Measurements from ENCODE around the gene POLR3H.
"Not testable (repeated sequence)": the region's sequence is repeated elsewhere in the genome, so short reads cannot be mapped to it uniquely, and the experiment has no call there.

Gene POLR3H

DNA sequence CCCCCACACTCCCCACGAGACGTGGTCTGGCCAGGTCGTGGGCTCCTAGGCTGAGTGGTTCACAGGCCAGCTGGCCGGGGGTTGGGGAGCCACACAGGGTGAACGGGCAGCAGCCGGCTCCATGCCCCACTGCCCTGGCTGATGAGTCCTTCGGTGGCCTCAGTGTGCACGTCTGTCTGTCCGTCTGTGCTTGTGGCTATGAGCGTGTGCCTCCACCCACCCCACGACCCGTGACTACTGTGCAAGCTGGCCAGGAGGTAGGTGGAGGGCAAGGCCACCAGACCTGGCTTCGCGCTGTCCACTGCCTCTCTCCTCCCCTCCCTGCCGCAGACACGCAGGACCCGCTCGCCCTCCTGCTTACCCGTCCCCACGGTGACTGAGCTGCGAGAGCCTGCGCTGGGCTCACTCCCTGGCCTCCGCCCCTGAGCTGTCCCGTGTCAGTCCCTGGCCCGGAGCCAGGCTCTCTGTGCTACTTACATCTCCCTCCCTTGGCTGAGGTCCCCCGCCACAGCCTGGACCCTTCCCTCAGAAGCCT, 30.6 kb upstream of the POLR3H start:
- no peak for DNase-seq (ENCODE audit: low spot score in 2 of 2)
- no peaks in the 10 kb centered on the region for H3K4me1 ChIP-seq
- H3K9me3 ChIP-seq = no peaks in the 10 kb centered on the region
- H3K4me3 ChIP-seq = no peak overlapping the region
- in situ Hi-C loops (cut with MboI; ENCODE audit: low sequenced_read_pairs) = no loop called here
- peaks cover 11% of the 10 kb centered on the region for H3K36me3 ChIP-seq (replicated peaks)
- no peaks in the 10 kb centered on the region for H3K27me3 ChIP-seq (ENCODE audit: low read depth)

DNA sequence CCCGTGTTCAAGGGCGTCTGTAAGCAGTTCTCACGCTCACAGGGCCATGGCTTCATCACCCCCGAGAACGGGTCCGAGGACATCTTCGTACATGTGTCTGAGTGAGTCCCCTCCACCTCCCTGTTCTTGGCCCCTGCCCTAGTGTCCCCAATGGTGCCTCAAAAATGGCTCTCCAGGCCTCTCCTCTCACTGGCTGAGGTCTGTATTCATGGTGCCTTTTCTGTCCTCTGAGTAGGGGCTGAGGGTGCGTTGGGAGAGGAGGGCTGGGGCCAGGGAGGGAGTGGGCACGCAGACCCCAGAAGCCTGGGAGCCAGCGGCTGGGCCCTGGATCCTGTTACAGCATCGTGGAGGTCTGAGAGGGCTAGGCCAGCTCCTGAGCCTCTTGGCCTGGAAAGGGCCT, 29.4 kb upstream of the POLR3H start:
- in situ Hi-C loops (cut with MboI; ENCODE audit: low sequenced_read_pairs) = no loop called here
- no peak for DNase-seq (ENCODE audit: low spot score in 2 of 2)
- Histone ChIP-seq H3K4me1 (no peaks in the 10 kb centered on the region), H3K27me3 (ENCODE audit: low read depth) (no peaks in the 10 kb centered on the region), H3K9me3 (no peaks in the 10 kb centered on the region), H3K4me3 (no peak overlapping the region), H3K36me3 (replicated peaks) (peaks cover 10% of the 10 kb centered on the region; the same call in 1 of the 2 replicates)

DNA sequence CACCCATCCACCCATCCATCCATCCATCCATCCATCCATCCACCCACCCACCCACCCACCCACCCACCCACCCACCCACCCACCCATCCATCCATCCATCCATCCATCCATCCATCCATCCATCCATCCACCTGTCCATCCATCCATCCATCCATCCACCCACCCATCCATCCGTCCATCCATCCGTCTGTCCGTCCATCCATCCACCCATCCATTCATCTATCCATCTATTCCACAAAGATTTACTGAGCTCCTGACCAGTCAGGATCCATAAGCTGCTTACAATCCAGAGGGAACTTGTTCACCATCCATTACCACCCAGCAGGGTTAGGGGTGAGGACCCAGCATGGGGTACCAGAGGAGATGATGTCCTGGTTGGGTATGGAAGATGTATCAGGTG, 28.0 kb upstream of the POLR3H start:
- DNase-seq (ENCODE audit: low spot score in 2 of 2); H3K4me1 ChIP-seq; H3K9me3 ChIP-seq; H3K4me3 ChIP-seq; in situ Hi-C loops (cut with MboI; ENCODE audit: low sequenced_read_pairs); H3K36me3 ChIP-seq (replicated peaks); H3K27me3 ChIP-seq (ENCODE audit: low read depth): not testable (repeated sequence)

DNA sequence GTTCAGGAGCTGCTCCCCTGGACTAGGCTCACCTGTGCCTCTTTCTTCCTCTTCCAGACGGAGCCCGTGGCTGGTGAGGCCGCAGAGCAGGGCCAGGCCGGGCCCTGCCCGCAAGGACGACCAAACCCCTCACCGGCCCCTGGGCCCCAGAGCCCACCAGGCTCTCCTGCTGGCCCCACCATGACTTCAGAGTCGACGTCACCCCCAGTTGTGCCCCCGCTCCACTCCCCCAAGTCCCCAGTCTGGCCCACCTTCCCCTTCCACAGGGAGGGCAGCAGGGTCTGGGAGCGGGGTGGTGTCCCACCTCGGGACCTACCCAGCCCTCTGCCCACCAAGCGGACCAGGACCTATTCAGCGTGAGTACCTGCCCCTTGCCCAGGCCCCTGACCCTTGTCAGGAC, 27.5 kb upstream of the POLR3H start:
- H3K36me3 ChIP-seq (replicated peaks) = 0 out of 2 replicates have a peak, but pooled peaks cover 2% of the 10 kb centered on the region
- H3K4me1 ChIP-seq = no peaks in the 10 kb centered on the region
- H3K27me3 ChIP-seq (ENCODE audit: low read depth) = no peaks in the 10 kb centered on the region
- in situ Hi-C loops (cut with MboI; ENCODE audit: low sequenced_read_pairs) = no loop called here
- no peak for DNase-seq (ENCODE audit: low spot score in 2 of 2)
- H3K9me3 ChIP-seq = no peaks in the 10 kb centered on the region
- H3K4me3 ChIP-seq = no peak overlapping the region

DNA sequence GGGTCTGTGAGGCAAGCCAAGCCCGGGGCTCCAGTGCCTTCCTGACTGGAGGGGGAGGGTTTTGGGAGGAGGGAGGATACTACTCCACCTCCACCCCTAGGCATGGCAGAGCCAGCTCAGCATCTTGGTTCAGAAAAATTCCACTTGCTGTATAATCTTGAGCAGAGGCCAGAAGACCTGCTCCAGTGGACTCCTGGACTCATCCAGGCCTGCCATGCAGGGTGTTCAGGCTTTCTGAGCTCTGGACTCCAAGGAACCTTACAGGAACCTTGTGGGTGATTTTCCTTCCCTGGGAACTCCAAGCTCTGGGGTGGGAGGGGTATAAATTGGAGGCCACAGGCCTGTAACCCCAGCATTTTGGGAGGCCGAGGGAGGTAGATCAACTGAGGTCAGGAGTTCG, 26.0 kb upstream of the POLR3H start:
- in situ Hi-C loops (cut with MboI; ENCODE audit: low sequenced_read_pairs) = no loop called here
- no peaks in the 10 kb centered on the region for H3K36me3 ChIP-seq (replicated peaks)
- H3K4me3 ChIP-seq = no peak overlapping the region
- H3K27me3 ChIP-seq (ENCODE audit: low read depth) = no peaks in the 10 kb centered on the region
- no peaks in the 10 kb centered on the region for H3K4me1 ChIP-seq
- H3K9me3 ChIP-seq = no peaks in the 10 kb centered on the region
- no peak for DNase-seq (ENCODE audit: low spot score in 2 of 2)

DNA sequence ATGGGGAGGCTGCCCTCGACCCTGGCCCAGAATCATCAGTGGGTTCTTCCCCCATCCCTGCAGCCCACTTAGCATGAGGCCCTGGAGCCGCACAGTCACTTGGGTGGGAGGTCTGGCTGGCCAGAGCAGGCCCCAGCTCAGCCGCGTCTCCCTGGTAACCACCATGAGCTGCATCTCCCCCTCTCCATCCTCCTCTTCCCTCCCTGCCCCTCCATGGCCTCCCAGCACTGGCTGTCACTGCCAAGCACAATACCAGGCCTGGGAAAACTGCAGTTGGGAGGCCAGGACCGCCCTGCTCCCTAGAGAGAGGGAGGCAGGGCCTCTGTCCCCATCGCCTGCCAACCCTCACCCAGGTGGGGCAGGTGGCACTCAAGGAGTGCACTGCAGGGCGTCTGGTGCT, 24.5 kb upstream of the POLR3H start:
- Histone ChIP-seq H3K4me1 (no peaks in the 10 kb centered on the region), H3K9me3 (no peaks in the 10 kb centered on the region), H3K4me3 (no peak overlapping the region), H3K27me3 (ENCODE audit: low read depth) (no peaks in the 10 kb centered on the region), H3K36me3 (replicated peaks) (no peaks in the 10 kb centered on the region)
- in situ Hi-C loops (cut with MboI; ENCODE audit: low sequenced_read_pairs) = no loop called here
- no peak for DNase-seq (ENCODE audit: low spot score in 2 of 2)

DNA sequence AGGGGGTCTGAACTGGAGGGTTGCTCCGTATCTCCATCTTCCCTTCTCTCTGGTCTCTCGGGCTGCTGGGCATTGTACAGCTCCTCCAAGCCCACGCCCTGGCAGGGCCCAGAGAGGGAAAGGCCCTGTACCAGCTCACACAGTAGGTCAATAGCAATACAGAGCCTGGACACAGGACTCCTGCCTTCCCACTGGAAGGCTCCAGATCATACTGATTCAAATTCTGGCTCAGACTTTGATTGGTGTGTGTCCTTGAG, 23.2 kb upstream of the POLR3H start:
- no peak for DNase-seq (ENCODE audit: low spot score in 2 of 2)
- Histone ChIP-seq H3K27me3 (ENCODE audit: low read depth) (no peaks in the 10 kb centered on the region), H3K36me3 (replicated peaks) (no peaks in the 10 kb centered on the region), H3K4me1 (no peaks in the 10 kb centered on the region), H3K4me3 (no peak overlapping the region), H3K9me3 (no peaks in the 10 kb centered on the region)
- in situ Hi-C loops (cut with MboI; ENCODE audit: low sequenced_read_pairs) = no loop called here

DNA sequence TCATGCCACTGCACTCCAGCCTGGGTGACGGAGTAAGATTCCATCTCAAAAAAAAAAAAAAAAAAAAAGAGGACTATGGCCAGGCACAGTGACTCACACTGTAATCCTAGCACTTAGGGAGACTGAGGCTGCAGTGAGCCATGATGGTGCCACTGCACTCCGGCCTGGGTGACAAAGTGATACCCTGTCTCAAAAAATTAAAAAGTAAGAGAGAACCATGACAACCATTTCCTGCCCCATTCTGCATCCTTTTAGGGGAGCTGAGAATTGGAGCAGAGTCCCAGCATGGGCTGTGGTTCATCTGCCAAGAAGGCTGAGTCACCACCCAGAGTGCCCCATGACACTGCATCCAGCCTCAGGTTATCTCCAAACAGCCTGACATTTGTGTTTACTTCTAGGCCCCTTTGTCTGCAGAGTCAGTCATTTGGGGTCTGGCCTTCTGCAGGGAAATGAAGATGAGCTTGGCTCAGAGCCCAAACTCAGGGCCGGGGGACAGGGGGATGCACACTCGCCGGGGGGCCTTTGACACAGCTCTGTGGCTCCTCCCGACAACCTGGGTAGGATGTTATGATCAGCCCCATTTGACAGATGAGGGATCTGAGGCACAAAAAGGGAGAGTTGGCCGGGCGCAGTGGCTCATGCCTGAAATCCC, 21.3 kb upstream of the POLR3H start:
- in situ Hi-C loops (cut with MboI; ENCODE audit: low sequenced_read_pairs) = no loop called here
- no peaks in the 10 kb centered on the region for H3K4me1 ChIP-seq
- H3K27me3 ChIP-seq (ENCODE audit: low read depth) = 0 out of 2 replicates have a peak, but pooled peaks cover 3% of the 10 kb centered on the region
- DNase-seq (ENCODE audit: low spot score in 2 of 2) = no peak
- no peak overlapping the region for H3K4me3 ChIP-seq
- no peaks in the 10 kb centered on the region for H3K36me3 ChIP-seq (replicated peaks)
- no peaks in the 10 kb centered on the region for H3K9me3 ChIP-seq

DNA sequence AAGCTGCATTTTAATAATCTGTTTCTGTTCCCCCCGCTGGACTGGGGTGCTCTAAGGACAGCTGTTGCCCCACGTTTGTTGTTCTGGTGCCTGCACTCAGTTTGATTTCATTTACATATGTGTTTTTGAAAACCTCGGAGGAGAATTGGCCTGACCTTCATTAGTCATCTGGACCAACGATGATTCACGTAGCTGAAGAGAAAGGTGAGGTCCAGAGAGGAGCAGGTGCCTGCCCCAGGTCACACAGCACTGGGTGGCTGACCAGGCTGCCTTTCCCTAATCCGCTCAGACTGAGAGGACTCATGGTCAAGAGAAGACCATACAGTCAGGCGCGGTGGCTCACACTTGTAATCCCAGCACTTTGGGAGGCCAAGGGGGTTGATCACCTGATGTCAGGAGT, 20.3 kb upstream of the POLR3H start:
- in situ Hi-C loops (cut with MboI; ENCODE audit: low sequenced_read_pairs) = no loop called here
- no peak for DNase-seq (ENCODE audit: low spot score in 2 of 2)
- H3K36me3 ChIP-seq (replicated peaks) = no peaks in the 10 kb centered on the region
- H3K9me3 ChIP-seq = no peaks in the 10 kb centered on the region
- 0 out of 2 replicates have a peak, but pooled peaks cover 3% of the 10 kb centered on the region for H3K27me3 ChIP-seq (ENCODE audit: low read depth)
- no peaks in the 10 kb centered on the region for H3K4me1 ChIP-seq
- H3K4me3 ChIP-seq = no peak overlapping the region

DNA sequence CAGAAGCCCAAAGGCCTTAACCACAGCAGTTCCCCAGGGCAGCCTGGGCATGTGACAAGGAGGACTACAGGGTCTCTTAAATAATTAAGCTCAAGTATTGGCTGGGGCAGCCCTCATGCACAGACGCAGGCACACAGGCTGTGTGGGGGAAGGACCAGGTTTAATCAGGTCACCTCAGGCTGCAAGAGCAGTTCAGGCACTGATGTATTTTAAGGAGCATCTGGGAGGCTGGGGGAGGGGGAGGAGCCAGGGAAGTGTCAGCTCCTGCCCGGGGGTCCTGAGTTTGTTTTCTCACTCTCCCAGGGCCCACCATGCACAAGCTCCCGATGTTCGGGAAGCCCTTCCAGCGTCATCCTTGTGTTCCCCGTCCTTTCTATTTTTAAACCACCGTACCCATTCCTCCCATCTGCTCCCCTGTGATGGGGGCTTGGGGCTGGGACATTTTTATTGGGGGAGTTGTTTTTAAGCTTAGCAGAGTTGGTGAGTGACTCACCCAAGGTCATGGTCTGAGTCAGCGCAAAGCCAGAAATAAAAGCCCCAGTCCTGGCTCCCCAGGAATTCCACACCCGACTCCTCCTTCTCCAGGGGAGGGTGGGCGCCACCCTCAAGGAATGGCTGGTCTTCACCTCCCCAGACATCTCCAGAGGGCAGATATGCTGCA, 18.9 kb upstream of the POLR3H start:
- Histone ChIP-seq H3K9me3 (no peaks in the 10 kb centered on the region), H3K4me3 (no peak overlapping the region), H3K36me3 (replicated peaks) (no peaks in the 10 kb centered on the region), H3K27me3 (ENCODE audit: low read depth) (0 out of 2 replicates have a peak, but pooled peaks cover 3% of the 10 kb centered on the region), H3K4me1 (no peaks in the 10 kb centered on the region)
- in situ Hi-C loops (cut with MboI; ENCODE audit: low sequenced_read_pairs) = no loop called here
- DNase-seq (ENCODE audit: low spot score in 2 of 2) = no peak

DNA sequence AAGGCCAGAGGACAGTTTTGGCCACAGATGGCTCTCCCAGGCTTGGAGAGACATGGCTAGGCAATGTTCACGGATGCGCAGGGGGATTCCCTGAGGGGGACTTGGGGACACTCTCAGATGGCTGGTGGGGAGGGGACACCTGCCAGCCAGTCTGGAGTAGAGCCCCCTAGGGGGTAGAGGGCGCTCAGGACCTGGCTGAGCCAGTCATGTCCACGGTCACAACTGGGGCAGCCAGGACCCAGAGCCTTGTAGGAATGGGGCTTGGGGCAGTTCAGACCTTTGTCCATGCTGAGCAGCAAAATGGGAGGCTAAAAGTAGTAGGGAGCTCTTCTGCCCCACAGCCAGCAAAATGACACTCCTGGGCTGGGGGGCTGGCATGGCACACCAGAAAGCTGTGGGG, 18.2 kb upstream of the POLR3H start:
- no peak overlapping the region for H3K4me3 ChIP-seq
- no peaks in the 10 kb centered on the region for H3K9me3 ChIP-seq
- DNase-seq (ENCODE audit: low spot score in 2 of 2) = no peak
- in situ Hi-C loops (cut with MboI; ENCODE audit: low sequenced_read_pairs) = no loop called here
- H3K4me1 ChIP-seq = 0 out of 2 replicates have a peak, but pooled peaks cover 2% of the 10 kb centered on the region
- 0 out of 2 replicates have a peak, but pooled peaks cover 3% of the 10 kb centered on the region for H3K27me3 ChIP-seq (ENCODE audit: low read depth)
- H3K36me3 ChIP-seq (replicated peaks) = no peaks in the 10 kb centered on the region

DNA sequence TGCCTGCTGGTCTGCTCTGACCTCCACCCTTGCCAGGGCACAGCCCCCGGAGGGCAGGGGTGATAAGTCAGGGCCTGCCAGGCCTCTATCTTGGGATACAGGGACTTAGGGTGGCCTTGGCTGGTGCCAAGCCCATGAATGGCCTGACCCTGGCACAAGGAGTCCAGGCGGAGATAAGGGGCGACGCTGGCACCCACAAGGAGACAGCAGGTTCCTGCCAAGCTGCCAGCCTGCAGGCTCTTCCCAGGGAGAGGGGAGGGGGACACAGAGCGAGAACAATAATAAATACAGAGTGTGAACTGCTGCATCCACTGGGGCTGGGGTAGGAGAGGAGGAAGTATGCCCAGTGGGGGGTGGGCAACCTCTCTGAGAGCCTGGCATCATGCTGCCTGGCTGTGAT, 17.5 kb upstream of the POLR3H start:
- no peak for DNase-seq (ENCODE audit: low spot score in 2 of 2)
- no peaks in the 10 kb centered on the region for H3K36me3 ChIP-seq (replicated peaks)
- in situ Hi-C loops (cut with MboI; ENCODE audit: low sequenced_read_pairs) = no loop called here
- no peak overlapping the region for H3K4me3 ChIP-seq
- H3K4me1 ChIP-seq = 0 out of 2 replicates have a peak, but pooled peaks cover 3% of the 10 kb centered on the region
- H3K27me3 ChIP-seq (ENCODE audit: low read depth) = 0 out of 2 replicates have a peak, but pooled peaks cover 3% of the 10 kb centered on the region
- H3K9me3 ChIP-seq = no peaks in the 10 kb centered on the region

DNA sequence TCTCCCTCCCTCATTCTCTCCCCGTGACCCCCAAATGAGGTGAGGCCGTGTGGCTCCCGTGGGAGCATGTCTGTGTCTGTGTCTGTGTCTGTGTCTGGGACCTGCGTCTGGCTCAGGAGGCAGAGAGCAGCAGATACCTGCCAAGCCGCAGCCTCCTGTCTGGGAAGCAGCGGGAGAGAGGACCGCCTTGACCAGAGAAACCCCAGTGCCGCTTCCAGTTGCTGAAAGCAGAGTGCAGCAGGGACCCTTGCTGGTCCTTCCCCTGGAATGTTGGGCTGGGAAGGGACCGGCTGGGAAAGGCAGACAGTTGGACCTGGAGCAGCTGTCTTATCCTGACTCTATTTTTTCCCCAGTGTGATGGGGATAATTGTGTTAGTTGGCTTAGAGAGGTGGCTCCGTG, 17.1 kb upstream of the POLR3H start:
- DNase-seq (ENCODE audit: low spot score in 2 of 2) = no peak
- in situ Hi-C loops (cut with MboI; ENCODE audit: low sequenced_read_pairs) = no loop called here

DNA sequence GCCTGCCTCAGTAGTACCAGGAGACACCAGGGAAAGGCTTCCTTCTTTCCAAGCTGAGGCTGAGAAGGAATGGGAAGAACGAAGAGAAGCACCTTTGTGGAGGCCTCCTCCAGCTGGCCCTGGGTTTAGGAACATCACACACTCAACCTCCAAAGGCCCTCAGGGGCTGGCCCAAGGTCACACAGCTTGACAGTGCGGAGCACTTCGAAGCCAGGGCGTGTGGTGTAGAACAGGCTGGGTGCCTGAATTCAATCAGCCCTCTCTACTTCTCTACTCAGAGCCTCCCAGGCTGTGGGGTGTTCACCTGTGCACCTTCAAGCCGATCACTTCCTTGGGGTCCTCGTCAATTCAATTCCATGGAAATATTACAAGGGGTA, 15.8 kb upstream of the POLR3H start:
- 0 out of 2 replicates have a peak, but pooled peaks cover 3% of the 10 kb centered on the region for H3K4me1 ChIP-seq
- no peak overlapping the region for H3K4me3 ChIP-seq
- DNase-seq (ENCODE audit: low spot score in 2 of 2) = no peak
- no peaks in the 10 kb centered on the region for H3K36me3 ChIP-seq (replicated peaks)
- in situ Hi-C loops (cut with MboI; ENCODE audit: low sequenced_read_pairs) = no loop called here
- H3K27me3 ChIP-seq (ENCODE audit: low read depth) = 0 out of 2 replicates have a peak, but pooled peaks cover 3% of the 10 kb centered on the region
- H3K9me3 ChIP-seq = no peaks in the 10 kb centered on the region

More for the DNA sequence above, 17.1 kb upstream of the POLR3H start:
- H3K4me1 ChIP-seq = 0 out of 2 replicates have a peak, but pooled peaks cover 3% of the 10 kb centered on the region
- H3K9me3 ChIP-seq = no peaks in the 10 kb centered on the region
- 0 out of 2 replicates have a peak, but pooled peaks cover 3% of the 10 kb centered on the region for H3K27me3 ChIP-seq (ENCODE audit: low read depth)
- no peak overlapping the region for H3K4me3 ChIP-seq
- H3K36me3 ChIP-seq (replicated peaks) = no peaks in the 10 kb centered on the region
